Adrenal gland (tissue), 5 donors: ENCODE measurements around the gene AGPAT4.

Source experiments
- CTCF ChIP-seq, 6 experiments: fragments of 450-650 bp in 4 of 6; fragments of 200-600 bp in 2 of 6; sonication (generic) in 1 of 6; IDR thresholded peaks; 1 replicate in 5 of 6; 2 replicates in 1 of 6; pipeline versions ENCODE4 v1.5.1 to v1.8.0; 2016 to 2021; ENCODE audit warnings: antibody characterized with exemption in 6 of 6, mild to moderate bottlenecking in 2 of 6, moderate library complexity in 1 of 6
- POLR2A ChIP-seq, 2 donors: fragments of 450-650 bp; IDR thresholded peaks; one replicate each; pipeline ENCODE4 v1.6.1; 2017; ENCODE audit warnings: antibody characterized with exemption in 2 of 2, mild to moderate bottlenecking in 2 of 2, moderate library complexity in 1 of 2
- donor health status: DM: no; HTN: no; CAD: no.

GRCh38 chr6:161100072-161100471, 173.8 kb downstream of the AGPAT4 start:
- no peak for TF ChIP-seq POLR2A (IDR thresholded peaks at IDR 0.05)
- no peak for TF ChIP-seq CTCF (IDR thresholded peaks at IDR 0.05)
